H9 (cell line): Measurements from ENCODE around the gene RAMAC. TPM values are rescaled to one million over a fixed set of nuclear protein-coding genes. Genes with fewer than 3 reads are reported as not detected.

ENCODE experiments used
- DNase-seq: peaks from one replicate; pipeline ENCODE4 v3.0.0-alpha.2; 2017
- H2AFZ ChIP-seq: one replicate; pipeline ENCODE4 v1.6.1; 2013; ENCODE audit warnings: mild to moderate bottlenecking, low read length, control low read depth, moderate library complexity
- H2AK5ac ChIP-seq: 2 replicates; pipeline ENCODE4 v1.6.1; 2013; ENCODE audit warnings: low read length, control low read depth, mixed read lengths; ENCODE audit not compliant: insufficient read length
- H2BK120ac ChIP-seq: one replicate; pipeline ENCODE4 v1.6.1; 2013; ENCODE audit warnings: low read depth, mild to moderate bottlenecking, low read length, control low read depth, inconsistent platforms; ENCODE audit not compliant: poor library complexity, severe bottlenecking
- H2BK12ac ChIP-seq: 2 replicates; pipeline ENCODE4 v1.6.1; 2013; ENCODE audit warnings: low read length, control low read depth, mixed read lengths, low read depth; ENCODE audit not compliant: insufficient read length
- H2BK15ac ChIP-seq: 2 replicates; pipeline ENCODE4 v1.6.1; 2013; ENCODE audit warnings: low read depth, low read length, control low read depth
- H2BK20ac ChIP-seq: one replicate; pipeline ENCODE4 v1.6.1; 2013; ENCODE audit warnings: low read depth, mild to moderate bottlenecking, low read length, control low read depth, inconsistent platforms; ENCODE audit not compliant: poor library complexity, severe bottlenecking
- H2BK5ac ChIP-seq: 2 replicates; pipeline ENCODE4 v1.6.1; 2013; ENCODE audit warnings: low read length, control low read depth, mixed read lengths; ENCODE audit not compliant: insufficient read length
- H3K14ac ChIP-seq: 2 replicates; pipeline ENCODE4 v1.6.1; 2013; ENCODE audit warnings: low read length, control low read depth; ENCODE audit not compliant: insufficient read depth
- H3K18ac ChIP-seq: 2 replicates; pipeline ENCODE4 v1.6.1; 2013; ENCODE audit warnings: low read depth, mild to moderate bottlenecking, mixed read lengths, low read length, control low read depth; ENCODE audit not compliant: insufficient read length
- H3K23ac ChIP-seq: 2 replicates; pipeline ENCODE4 v1.6.1; 2013; ENCODE audit warnings: low read length, control low read depth, mixed read lengths, low read depth; ENCODE audit not compliant: insufficient read length
- H3K23me2 ChIP-seq: 2 replicates; pipeline ENCODE4 v1.6.1; 2013; ENCODE audit warnings: low read depth, mild to moderate bottlenecking, mixed read lengths, low read length, control low read depth; ENCODE audit not compliant: insufficient read length, poor library complexity, severe bottlenecking
- H3K27ac ChIP-seq: 2 replicates; pipeline ENCODE4 v1.5.1; 2013; ENCODE audit warnings: low read length, control low read depth, mixed read lengths, low read depth; ENCODE audit not compliant: insufficient read length
- H3K27me3 ChIP-seq: 2 replicates; pipeline ENCODE4 v1.6.1; 2013; ENCODE audit warnings: low read length, control low read depth, inconsistent platforms; ENCODE audit not compliant: insufficient read depth
- H3K4ac ChIP-seq: 2 replicates; pipeline ENCODE4 v1.6.1; 2013; ENCODE audit warnings: low read depth, mild to moderate bottlenecking, control low read depth, inconsistent platforms, low read length, moderate library complexity
- H3K4me1 ChIP-seq: 2 replicates; pipeline ENCODE4 v1.6.1; 2013; ENCODE audit warnings: low read length, control low read depth, inconsistent platforms; ENCODE audit not compliant: insufficient read depth
- H3K4me2 ChIP-seq: 2 replicates; pipeline ENCODE4 v1.6.1; 2013; ENCODE audit warnings: low read length, control low read depth, mixed read lengths; ENCODE audit not compliant: insufficient read length, insufficient read depth
- H3K56ac ChIP-seq: 2 replicates; pipeline ENCODE4 v1.6.1; 2013; ENCODE audit warnings: low read depth, mild to moderate bottlenecking, mixed read lengths, low read length, control low read depth; ENCODE audit not compliant: insufficient read length
- H3K79me1 ChIP-seq: 2 replicates; pipeline ENCODE4 v1.6.1; 2013; ENCODE audit warnings: low read depth, mild to moderate bottlenecking, moderate library complexity, low read length, control low read depth, inconsistent platforms; ENCODE audit not compliant: insufficient read depth, poor library complexity, severe bottlenecking
- H3K79me2 ChIP-seq: 2 replicates; pipeline ENCODE4 v1.6.1; 2013; ENCODE audit warnings: low read length, control low read depth, inconsistent platforms; ENCODE audit not compliant: insufficient read depth
- H3K9ac ChIP-seq: 2 replicates; pipeline ENCODE4 v1.6.1; 2013; ENCODE audit warnings: low read length, control low read depth, mixed read lengths; ENCODE audit not compliant: insufficient read length; ENCODE audit errors: extremely low read depth
- H3K9me3 ChIP-seq: one replicate; pipeline ENCODE4 v1.6.1; 2013; ENCODE audit warnings: low read depth, low read length, inconsistent platforms; ENCODE audit not compliant: control insufficient read depth
- H3T11ph ChIP-seq: one replicate; pipeline ENCODE4 v1.6.1; 2013; ENCODE audit warnings: mild to moderate bottlenecking, low read length, control low read depth, inconsistent platforms
- H4K20me1 ChIP-seq: one replicate; pipeline ENCODE4 v1.6.1; 2013; ENCODE audit not compliant: control insufficient read depth, insufficient read length, insufficient read depth
- H4K5ac ChIP-seq: 2 replicates; pipeline ENCODE4 v1.6.1; 2013; ENCODE audit warnings: low read depth, mild to moderate bottlenecking, mixed read lengths, low read length, control low read depth; ENCODE audit not compliant: insufficient read length
- H4K8ac ChIP-seq: replicated peaks from 2 replicates; pipeline ENCODE4 v1.6.1; 2013; ENCODE audit warnings: low read length, control low read depth, mixed read lengths, low read depth; ENCODE audit not compliant: insufficient read length
- H4K91ac ChIP-seq: 2 replicates; pipeline ENCODE4 v1.6.1; 2013; ENCODE audit warnings: low read depth, mild to moderate bottlenecking, moderate library complexity, mixed read lengths, low read length, control low read depth; ENCODE audit not compliant: insufficient read length
- H3K27ac Mint-ChIP-seq, 3 experiments: 2 replicates in 2 of 3; 3 replicates in 1 of 3; pipeline ENCODE4 v1.8.0; 2020 to 2021; ENCODE audit warnings: mixed read lengths in 3 of 3, mild to moderate bottlenecking in 1 of 3, moderate library complexity in 1 of 3
- H3K27me3 Mint-ChIP-seq: 2 replicates; pipeline ENCODE4 v1.8.0; 2021; ENCODE audit warnings: low read depth, mild to moderate bottlenecking, moderate library complexity, mixed read lengths
- H3K36me3 Mint-ChIP-seq, 3 experiments: 2 replicates in 2 of 3; 3 replicates in 1 of 3; pipeline ENCODE4 v1.8.0; 2020 to 2021; ENCODE audit warnings: low read depth in 3 of 3, mixed read lengths in 3 of 3; ENCODE audit not compliant: insufficient read depth in 1 of 3
- H3K4me1 Mint-ChIP-seq, 2 experiments: 2 replicates each; pipeline ENCODE4 v1.8.0; 2020; ENCODE audit warnings: mixed read lengths in 2 of 2
- H3K4me3 Mint-ChIP-seq, 2 experiments: 2 replicates in 1 of 2; 3 replicates in 1 of 2; pipeline ENCODE4 v1.8.0; 2020 to 2021; ENCODE audit warnings: mild to moderate bottlenecking in 2 of 2, mixed read lengths in 2 of 2, moderate library complexity in 1 of 2
- H3K9me3 Mint-ChIP-seq, 2 experiments: 2 replicates in 1 of 2; 3 replicates in 1 of 2; pipeline ENCODE4 v1.8.0; 2020; ENCODE audit warnings: mild to moderate bottlenecking in 2 of 2, mixed read lengths in 2 of 2, moderate library complexity in 1 of 2
- CTCF ChIP-seq: fragments of 200-600 bp; sonication (generic); conservative IDR thresholded peaks from 3 replicates; pipeline ENCODE4 v1.8.0; 2021; ENCODE audit warnings: antibody characterized with exemption, mild to moderate bottlenecking
- WGBS: extraction: QIAGEN DNeasy Blood & Tissue Kit; methylation state at CpG from one replicate; pipeline ENCODE4 v1.1.7; 2013; ENCODE audit warnings: missing lambda C conversion rate, low lambda C conversion rate, mixed read lengths; ENCODE audit not compliant: insufficient read length; ENCODE audit errors: extremely low coverage; 5-methylcytosine and 5-hydroxymethylcytosine counted together
- total RNA-seq: library from RNA; stranded (reverse); gene quantifications from 2 replicates; pipeline ENCODE4 v1.2.1, GENCODE V29; 2021

RAMAC gene
- total RNA-seq, 1 experiment from 2014 or later, result 35.8 TPM

GRCh38 chr15:82950746-82951370, 35.2 kb upstream of the RAMAC start:
- H2BK15ac ChIP-seq, result no peak overlapping the region
- no peak overlapping the region for H2BK5ac ChIP-seq
- H3K9me3 Mint-ChIP-seq, result no peaks in the 10 kb centered on the region
- peaks cover 2% of the 10 kb centered on the region; the same call in 1 of the 2 replicates for H3K27me3 ChIP-seq
- no peak overlapping the region for H2AFZ ChIP-seq
- no peaks in the 10 kb centered on the region for H3K4me1 ChIP-seq
- no peaks in the 10 kb centered on the region for H4K20me1 ChIP-seq
- H3K4me1 Mint-ChIP-seq, result peaks cover 2 to 8% of the 10 kb centered on the region in 2 experiments; a peak in 3 of 4 replicates
- H3K9me3 ChIP-seq, result no peaks in the 10 kb centered on the region
- no peak overlapping the region for H3K18ac ChIP-seq
- H4K8ac ChIP-seq, result no peak overlapping the region
- 0 out of 2 replicates have a peak, but pooled peaks cover 2% of the 10 kb centered on the region for H3K79me2 ChIP-seq
- no peak overlapping the region for H3K4me2 ChIP-seq
- no peak overlapping the region for H2BK120ac ChIP-seq
- no peak overlapping the region for H3K56ac ChIP-seq
- H3K23ac ChIP-seq, result no peak overlapping the region
- no peak overlapping the region for H3K27ac Mint-ChIP-seq
- no peak overlapping the region for H3K14ac ChIP-seq
- H3K79me1 ChIP-seq, result no peaks in the 10 kb centered on the region
- peaks cover 18% of the 10 kb centered on the region for H3K27me3 Mint-ChIP-seq
- no peak overlapping the region for H3K4me3 Mint-ChIP-seq
- H4K91ac ChIP-seq, result no peak overlapping the region
- peaks cover 8% of the 10 kb centered on the region for H3K23me2 ChIP-seq
- H2BK20ac ChIP-seq, result no peak overlapping the region
- no peak overlapping the region for H4K5ac ChIP-seq
- H3T11ph ChIP-seq, result no peak overlapping the region
- no peak overlapping the region for H3K9ac ChIP-seq
- no peak overlapping the region for H3K4ac ChIP-seq
- no peak overlapping the region for H2BK12ac ChIP-seq
- H2AK5ac ChIP-seq, result no peak overlapping the region
- DNase-seq, result no peak
- no CpG with 5 or more reads among the region's 6 CpGs for WGBS
- TF ChIP-seq CTCF, result no peak
- no peak overlapping the region for H3K27ac ChIP-seq
- no peaks in the 10 kb centered on the region for H3K36me3 Mint-ChIP-seq
